SK-N-MC (cell line): ENCODE measurements around the gene KRT31.
"Not testable (repeated sequence)": the region's sequence is repeated elsewhere in the genome, so short reads cannot be mapped to it uniquely, and the experiment has no call there.

ENCODE experiments used
- EZH2 ChIP-seq: fragments of 200-600 bp; sonication (generic); IDR thresholded peaks from one replicate; pipeline ENCODE4 v1.6.1; 2017; ENCODE audit warnings: antibody characterized with exemption
- FOXP2 ChIP-seq: optimal IDR thresholded peaks from 2 replicates; pipeline ENCODE3; 2011; ENCODE audit warnings: mild to moderate bottlenecking, moderate library complexity; ENCODE audit not compliant: insufficient read depth; ENCODE audit errors: extremely low read length, control extremely low read depth
- POLR2AphosphoS5 ChIP-seq: IDR thresholded peaks from 2 replicates; pipeline ENCODE4 v1.6.1; 2012; ENCODE audit warnings: mild to moderate bottlenecking, low read depth, low read length, borderline replicate concordance

- not testable (repeated sequence) for TF ChIP-seq EZH2, POLR2AphosphoS5, FOXP2
Observed at GRCh38 chr17:41346421-41346820, 51.0 kb downstream of the KRT31 start.
